Measurements from ENCODE around the gene NPR1.
A peak's percentile ranks its signal among the peaks of the same experiment; 100 is the strongest.

Gene NPR1

DNA sequence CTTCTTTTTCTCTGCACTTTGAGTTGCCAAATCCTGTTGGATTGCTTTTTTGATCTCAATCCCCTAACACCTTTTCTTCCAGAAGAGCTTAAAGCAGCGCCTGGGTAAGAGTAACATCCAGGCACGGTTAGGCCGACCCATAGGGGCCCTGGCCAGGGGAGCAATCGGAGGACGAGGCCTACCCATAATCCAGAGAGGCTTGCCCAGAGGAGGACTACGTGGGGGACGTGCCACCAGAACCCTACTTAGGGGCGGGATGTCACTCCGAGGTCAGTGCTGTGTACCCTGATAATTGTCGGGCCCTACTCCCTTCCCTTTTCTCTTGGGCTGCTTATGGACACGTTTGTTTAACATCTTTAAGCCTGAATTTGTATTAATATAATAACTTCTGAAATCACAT is 36.3 kb upstream of the NPR1 start:
- Mint-ChIP-seq H3K4me3 (no peak overlapping the region), H3K4me1 (ENCODE audit: low read depth) (peaks cover 52% of the 10 kb centered on the region), H3K27ac (no peak overlapping the region)

DNA sequence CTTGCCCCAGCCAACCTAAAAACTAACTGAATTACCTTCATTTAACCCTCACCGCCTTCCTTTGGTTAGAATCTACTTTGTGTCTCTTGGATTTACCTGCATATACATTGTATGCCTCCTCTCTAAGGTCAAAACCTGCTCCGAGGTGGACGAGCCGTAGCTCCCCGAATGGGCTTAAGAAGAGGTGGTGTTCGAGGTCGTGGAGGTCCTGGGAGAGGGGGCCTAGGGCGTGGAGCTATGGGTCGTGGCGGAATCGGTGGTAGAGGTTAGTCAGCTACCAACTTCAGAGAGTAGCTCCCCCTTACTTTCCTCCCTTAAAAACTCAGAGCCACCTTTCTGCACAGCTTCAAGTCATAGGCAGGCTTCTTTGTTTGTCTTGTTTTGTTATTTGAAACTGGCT is 35.4 kb upstream of the NPR1 start:
- Mint-ChIP-seq H3K4me1 (ENCODE audit: low read depth) (peaks cover 55% of the 10 kb centered on the region), H3K27ac (no peak overlapping the region), H3K9me3 (no peaks in the 10 kb centered on the region), H3K4me3 (no peak overlapping the region), H3K36me3 (ENCODE audit: low read depth) (peaks cover 100% of the 10 kb centered on the region), H3K27me3 (no peaks in the 10 kb centered on the region)
- intact Hi-C loops (cut with micrococcal nuclease) = no loop called here

More for the DNA sequence above, 36.3 kb upstream of the NPR1 start:
- intact Hi-C loops (cut with micrococcal nuclease) = no loop called here
- peaks cover 100% of the 10 kb centered on the region for H3K36me3 Mint-ChIP-seq (ENCODE audit: low read depth)
- no peaks in the 10 kb centered on the region for H3K9me3 Mint-ChIP-seq
- H3K27me3 Mint-ChIP-seq = no peaks in the 10 kb centered on the region

- Mint-ChIP-seq H3K27me3 (no peaks in the 10 kb centered on the region), H3K36me3 (ENCODE audit: low read depth) (peaks cover 94% of the 10 kb centered on the region), H3K9me3 (no peaks in the 10 kb centered on the region), H3K4me1 (ENCODE audit: low read depth) (peaks cover 59% of the 10 kb centered on the region), H3K4me3 (no peak overlapping the region), H3K27ac (no peak overlapping the region)
- intact Hi-C loops (cut with micrococcal nuclease) = no loop called here
Observed at GRCh38 chr1:153643816-153644215, 34.7 kb upstream of the NPR1 start.

DNA sequence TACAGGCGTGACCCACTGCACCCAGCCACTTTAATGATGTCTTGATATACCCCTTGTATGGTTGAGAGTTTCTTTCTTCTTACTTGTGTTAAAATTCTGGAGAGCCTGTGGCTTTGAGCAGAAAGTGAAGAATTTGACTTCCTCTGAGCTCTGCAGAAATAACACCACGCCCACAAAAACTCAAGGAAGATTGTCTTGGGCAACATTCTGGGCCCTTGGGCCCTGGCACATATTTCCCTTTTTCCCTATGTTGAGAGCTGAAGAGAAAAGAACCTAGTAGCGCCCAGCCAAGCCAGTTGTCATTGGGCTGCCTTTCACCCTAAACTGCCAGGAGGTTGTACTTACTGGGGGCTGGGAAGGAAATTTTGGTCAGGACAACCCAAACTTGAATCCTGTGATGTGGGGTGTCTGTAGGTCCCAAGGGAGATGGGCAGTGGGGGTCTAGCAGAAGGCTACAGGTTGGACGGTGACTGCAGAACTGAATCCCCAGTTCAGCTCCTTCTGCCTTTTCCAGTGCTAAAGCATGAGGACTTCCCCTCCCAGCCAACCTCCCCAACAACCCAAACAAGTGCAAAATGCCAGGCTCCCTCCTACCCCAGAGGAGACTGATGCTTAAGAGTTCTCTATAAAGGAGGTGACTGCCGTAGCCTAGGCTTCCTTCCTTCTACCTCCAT is 31.7 kb upstream of the NPR1 start:
- H3K27ac Mint-ChIP-seq = peak overlapping the region; percentile 88
- H3K9me3 Mint-ChIP-seq = no peaks in the 10 kb centered on the region
- intact Hi-C loops (cut with micrococcal nuclease) = no loop called here
- no peaks in the 10 kb centered on the region for H3K27me3 Mint-ChIP-seq
- peaks cover 64% of the 10 kb centered on the region for H3K36me3 Mint-ChIP-seq (ENCODE audit: low read depth)
- H3K4me1 Mint-ChIP-seq (ENCODE audit: low read depth) = peaks cover 59% of the 10 kb centered on the region
- peak overlapping the region; percentile 44 for H3K4me3 Mint-ChIP-seq

- peaks cover 55% of the 10 kb centered on the region for H3K4me1 Mint-ChIP-seq (ENCODE audit: low read depth)
- peak overlapping the region; percentile 44 for H3K4me3 Mint-ChIP-seq
- H3K27ac Mint-ChIP-seq = peak overlapping the region; percentile 88
- no peaks in the 10 kb centered on the region for H3K27me3 Mint-ChIP-seq
- peaks cover 59% of the 10 kb centered on the region for H3K36me3 Mint-ChIP-seq (ENCODE audit: low read depth)
- intact Hi-C loops (cut with micrococcal nuclease) = no loop called here
- H3K9me3 Mint-ChIP-seq = no peaks in the 10 kb centered on the region
Observed at GRCh38 chr1:153647346-153647714, 31.2 kb upstream of the NPR1 start.

- Mint-ChIP-seq H3K4me1 (ENCODE audit: low read depth) (peaks cover 58% of the 10 kb centered on the region), H3K36me3 (ENCODE audit: low read depth) (peaks cover 51% of the 10 kb centered on the region), H3K27ac (peak overlapping the region; percentile 88), H3K9me3 (no peaks in the 10 kb centered on the region), H3K27me3 (no peaks in the 10 kb centered on the region), H3K4me3 (peak overlapping the region; percentile 6)
- intact Hi-C loops (cut with micrococcal nuclease) = no loop called here
Observed at GRCh38 chr1:153648000-153648643, 30.4 kb upstream of the NPR1 start.

- H3K4me3 Mint-ChIP-seq = no peak overlapping the region
- intact Hi-C loops (cut with micrococcal nuclease) = no loop called here
- peak overlapping the region; percentile 23 for H3K27ac Mint-ChIP-seq
- peaks cover 39% of the 10 kb centered on the region for H3K36me3 Mint-ChIP-seq (ENCODE audit: low read depth)
- peaks cover 55% of the 10 kb centered on the region for H3K4me1 Mint-ChIP-seq (ENCODE audit: low read depth)
- no peaks in the 10 kb centered on the region for H3K27me3 Mint-ChIP-seq
- no peaks in the 10 kb centered on the region for H3K9me3 Mint-ChIP-seq
Observed at GRCh38 chr1:153649137-153649862, 29.2 kb upstream of the NPR1 start.

DNA sequence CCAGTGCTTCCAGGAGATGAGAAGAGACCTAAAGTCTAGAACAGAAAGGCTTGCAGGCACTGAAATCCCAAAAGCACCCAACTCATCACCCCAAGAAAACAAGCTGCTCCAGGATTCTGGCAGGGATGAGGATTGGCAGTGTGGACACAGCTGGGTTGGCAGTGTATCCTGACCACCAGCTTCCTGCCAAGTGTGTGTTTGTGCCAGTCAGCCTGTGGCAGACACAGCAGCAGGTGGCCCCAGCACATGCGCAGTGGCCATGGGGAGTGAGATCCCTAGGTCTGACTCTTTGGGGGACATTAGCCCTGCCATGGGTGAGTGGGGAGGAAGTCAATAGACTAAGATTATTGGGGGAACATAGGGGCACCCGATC is 28.6 kb upstream of the NPR1 start:
- intact Hi-C loops (cut with micrococcal nuclease) = no loop called here
- Mint-ChIP-seq H3K27ac (peak overlapping the region; percentile 23), H3K4me1 (ENCODE audit: low read depth) (peaks cover 52% of the 10 kb centered on the region), H3K4me3 (no peak overlapping the region), H3K27me3 (no peaks in the 10 kb centered on the region), H3K36me3 (ENCODE audit: low read depth) (peaks cover 34% of the 10 kb centered on the region), H3K9me3 (no peaks in the 10 kb centered on the region)

DNA sequence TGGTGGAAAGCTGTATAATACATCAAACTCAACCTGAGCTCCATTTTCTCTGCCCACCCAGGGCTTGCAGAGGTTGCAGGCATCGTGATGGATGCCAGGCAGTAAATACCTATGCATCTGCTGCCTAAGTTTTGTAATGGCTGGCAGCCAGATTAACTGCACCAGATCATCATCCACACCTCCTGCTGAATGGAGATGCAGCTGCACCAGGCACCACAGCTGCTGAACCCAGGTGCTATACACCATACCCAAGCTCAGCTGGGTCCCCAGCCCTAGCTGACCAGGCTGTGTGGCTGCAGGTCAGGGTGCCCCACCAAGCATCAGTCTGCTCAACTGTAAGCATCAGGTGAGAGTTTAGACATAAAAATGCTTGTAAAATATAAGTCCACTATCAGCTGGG is 26.7 kb upstream of the NPR1 start:
- Mint-ChIP-seq H3K27me3 (no peaks in the 10 kb centered on the region), H3K36me3 (ENCODE audit: low read depth) (peaks cover 15% of the 10 kb centered on the region), H3K9me3 (no peaks in the 10 kb centered on the region), H3K4me1 (ENCODE audit: low read depth) (peaks cover 33% of the 10 kb centered on the region), H3K4me3 (no peak overlapping the region), H3K27ac (no peak overlapping the region)
- intact Hi-C loops (cut with micrococcal nuclease) = no loop called here

DNA sequence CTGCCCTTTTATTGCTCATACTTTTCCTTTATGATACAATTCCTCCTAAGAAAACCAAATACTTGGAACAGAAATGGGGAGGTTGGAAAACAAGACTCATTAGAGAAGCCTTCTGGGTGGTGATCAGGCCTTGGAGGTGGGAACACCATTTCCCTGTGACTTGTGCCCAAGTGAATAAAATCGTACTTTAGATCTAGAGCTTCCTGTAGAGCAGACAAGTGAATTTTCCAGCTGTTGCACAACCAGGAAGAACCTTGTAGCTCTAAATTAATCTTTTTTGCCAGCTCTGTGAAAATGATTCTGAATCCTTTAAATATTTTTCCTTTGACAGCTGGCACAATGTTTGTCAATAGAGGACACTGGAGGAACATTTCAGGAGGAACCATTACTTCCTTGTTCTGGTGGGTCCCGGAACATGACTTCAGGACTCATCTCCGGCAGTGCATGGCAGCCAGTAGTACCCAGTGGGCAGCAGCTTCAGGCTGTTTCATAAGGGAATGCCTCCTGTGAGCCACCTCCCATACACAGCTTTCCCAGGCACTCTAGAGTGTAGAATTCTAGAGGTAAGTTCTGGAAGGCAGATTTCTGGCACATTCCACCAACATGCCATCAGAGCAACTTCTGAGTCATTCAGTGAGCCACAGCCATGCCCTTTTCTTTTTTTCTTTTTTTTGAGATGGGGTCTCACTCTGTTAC is 25.5 kb upstream of the NPR1 start:
- H3K4me3 Mint-ChIP-seq = no peak overlapping the region
- peaks cover 21% of the 10 kb centered on the region for H3K4me1 Mint-ChIP-seq (ENCODE audit: low read depth)
- H3K9me3 Mint-ChIP-seq = no peaks in the 10 kb centered on the region
- H3K27ac Mint-ChIP-seq = peak overlapping the region; percentile 96
- intact Hi-C loops (cut with micrococcal nuclease) = no loop called here
- H3K27me3 Mint-ChIP-seq = no peaks in the 10 kb centered on the region
- H3K36me3 Mint-ChIP-seq (ENCODE audit: low read depth) = peaks cover 3% of the 10 kb centered on the region

- Mint-ChIP-seq H3K9me3 (no peaks in the 10 kb centered on the region), H3K27me3 (no peaks in the 10 kb centered on the region), H3K4me3 (no peak overlapping the region), H3K36me3 (ENCODE audit: low read depth) (peaks cover 7% of the 10 kb centered on the region), H3K27ac (no peak overlapping the region), H3K4me1 (ENCODE audit: low read depth) (peaks cover 22% of the 10 kb centered on the region)
- intact Hi-C loops (cut with micrococcal nuclease) = no loop called here
Observed at GRCh38 chr1:153655333-153655732, 23.2 kb upstream of the NPR1 start.

DNA sequence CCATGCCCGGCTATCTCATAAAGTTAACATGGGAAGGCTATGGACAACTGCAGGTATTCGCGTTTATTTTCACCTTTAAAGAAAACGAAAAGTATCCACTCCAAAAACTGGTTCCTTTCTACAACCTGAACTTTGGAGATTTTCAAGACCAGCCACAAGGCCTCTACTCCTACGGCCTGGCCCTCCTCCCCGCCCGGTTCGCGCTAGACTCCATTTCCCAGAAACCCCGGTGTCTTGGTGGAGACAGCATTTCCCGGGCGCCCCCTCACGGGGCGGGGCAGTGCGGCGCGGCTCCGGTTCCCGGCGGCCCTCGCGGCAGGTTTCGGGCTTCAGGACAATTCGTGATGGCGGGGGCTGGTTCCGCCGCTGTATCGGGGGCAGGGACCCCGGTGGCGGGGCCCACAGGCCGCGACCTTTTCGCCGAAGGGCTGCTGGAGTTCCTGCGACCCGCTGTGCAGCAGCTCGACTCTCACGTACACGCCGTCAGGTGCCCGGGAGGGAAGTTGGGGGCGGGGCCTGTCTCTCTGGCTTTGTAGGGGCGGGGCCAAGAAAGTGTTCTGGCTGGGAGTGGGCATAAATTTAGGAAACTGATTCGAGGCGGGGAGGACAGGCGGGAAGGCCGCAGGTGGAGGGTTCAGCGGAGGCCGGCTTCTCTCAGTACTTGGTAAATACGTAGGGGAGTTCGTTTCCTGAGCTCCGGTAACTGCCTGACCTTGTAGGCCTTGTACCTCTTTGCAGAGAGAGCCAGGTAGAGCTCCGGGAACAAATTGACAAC is 19.9 kb upstream of the NPR1 start, which contains the start of gene SNAPIN:
Gene SNAPIN, plus strand, starts transcription at position 304 of the 775 bp plus-strand sequence. Its CDS starts 41 bp downstream, at position 345.
- Mint-ChIP-seq H3K27ac (peak within 1 kb of the TSS; percentile 96), H3K9me3 (no peaks in the 10 kb centered on the region), H3K36me3 (ENCODE audit: low read depth) (peaks cover 7% of the 10 kb centered on the region), H3K4me1 (ENCODE audit: low read depth) (peaks cover 27% of the 10 kb centered on the region), H3K4me3 (peak within 1 kb of the TSS; percentile 95), H3K27me3 (no peaks in the 10 kb centered on the region)
- intact Hi-C loops (cut with micrococcal nuclease) = loop anchor here (1.0 kb wide), 1 partner anchor 24 kb away; the partner anchor contains the start of gene CHTOP

DNA sequence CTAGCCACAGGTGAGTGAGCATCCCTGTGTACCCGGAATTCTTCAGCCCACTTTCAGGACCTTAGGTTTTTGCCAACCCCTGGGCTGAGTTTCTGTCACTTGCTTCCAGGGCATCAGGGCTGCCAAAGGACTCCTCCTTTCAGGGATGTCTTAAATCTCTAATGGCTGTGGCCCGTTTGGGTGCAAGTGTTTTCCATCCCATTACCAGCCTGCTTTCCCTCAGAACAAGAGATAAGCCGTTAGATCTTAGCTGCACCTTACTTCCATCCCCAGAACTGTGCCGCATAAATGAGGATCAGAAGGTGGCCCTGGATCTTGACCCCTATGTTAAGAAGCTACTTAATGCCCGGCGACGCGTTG is 19.3 kb upstream of the NPR1 start:
- peak overlapping the region; percentile 95 for H3K4me3 Mint-ChIP-seq
- H3K36me3 Mint-ChIP-seq (ENCODE audit: low read depth) = peaks cover 7% of the 10 kb centered on the region
- H3K27ac Mint-ChIP-seq = peak overlapping the region; percentile 96
- no peaks in the 10 kb centered on the region for H3K9me3 Mint-ChIP-seq
- no peaks in the 10 kb centered on the region for H3K27me3 Mint-ChIP-seq
- intact Hi-C loops (cut with micrococcal nuclease) = no loop called here
- peaks cover 24% of the 10 kb centered on the region for H3K4me1 Mint-ChIP-seq (ENCODE audit: low read depth)
